Measurements from ENCODE around the gene MCRIP2. TPM values are rescaled to one million over a fixed set of nuclear protein-coding genes. Genes with fewer than 3 reads are reported as not detected.

Gene MCRIP2
- polyA plus RNA-seq, 12 donors: 6.6 to 35.0 (median 9.4) TPM; not detected in 1

DNA sequence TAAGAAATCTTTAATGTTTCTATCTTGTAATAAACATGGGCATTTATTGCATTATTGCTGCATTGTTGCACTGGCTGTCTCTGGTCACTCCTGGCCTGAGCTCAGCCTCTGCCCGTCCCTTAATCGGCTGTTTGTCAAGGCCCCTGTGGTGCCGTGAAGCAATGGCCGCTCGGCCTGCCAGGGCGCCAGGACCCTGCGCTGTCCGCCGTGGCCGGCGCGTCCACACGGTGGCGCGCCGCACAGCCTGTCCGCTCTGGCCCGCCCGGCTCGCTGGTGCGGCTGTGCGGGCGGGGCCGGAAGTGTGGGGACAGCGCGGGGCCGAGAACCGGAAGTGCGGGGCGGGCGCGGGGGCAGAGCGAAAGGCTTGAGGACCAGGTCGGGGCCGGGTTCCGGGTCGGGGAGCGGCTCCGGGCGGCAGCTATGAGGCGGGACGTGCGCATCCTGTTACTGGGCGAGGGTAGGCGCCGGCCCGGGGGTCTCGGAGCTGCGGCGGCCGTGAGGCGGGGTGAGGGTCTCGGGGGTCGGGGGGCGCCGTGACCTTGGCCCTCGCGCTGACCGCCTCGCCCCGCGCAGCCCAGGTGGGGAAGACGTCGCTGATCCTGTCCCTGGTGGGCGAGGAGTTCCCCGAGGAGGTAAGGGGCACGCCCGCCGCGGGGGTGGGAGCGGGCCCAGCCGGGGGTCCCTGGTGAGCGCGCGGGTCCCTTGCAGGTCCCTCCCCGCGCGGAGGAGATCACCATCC lies 26.3 kb downstream of the MCRIP2 start, which contains the start of gene RHOT2:
Gene RHOT2, plus strand, starts transcription at position 353 of the 739 bp plus-strand sequence. Its CDS starts 68 bp downstream, at position 421.
- peak; percentile 86 for DNase-seq

DNA sequence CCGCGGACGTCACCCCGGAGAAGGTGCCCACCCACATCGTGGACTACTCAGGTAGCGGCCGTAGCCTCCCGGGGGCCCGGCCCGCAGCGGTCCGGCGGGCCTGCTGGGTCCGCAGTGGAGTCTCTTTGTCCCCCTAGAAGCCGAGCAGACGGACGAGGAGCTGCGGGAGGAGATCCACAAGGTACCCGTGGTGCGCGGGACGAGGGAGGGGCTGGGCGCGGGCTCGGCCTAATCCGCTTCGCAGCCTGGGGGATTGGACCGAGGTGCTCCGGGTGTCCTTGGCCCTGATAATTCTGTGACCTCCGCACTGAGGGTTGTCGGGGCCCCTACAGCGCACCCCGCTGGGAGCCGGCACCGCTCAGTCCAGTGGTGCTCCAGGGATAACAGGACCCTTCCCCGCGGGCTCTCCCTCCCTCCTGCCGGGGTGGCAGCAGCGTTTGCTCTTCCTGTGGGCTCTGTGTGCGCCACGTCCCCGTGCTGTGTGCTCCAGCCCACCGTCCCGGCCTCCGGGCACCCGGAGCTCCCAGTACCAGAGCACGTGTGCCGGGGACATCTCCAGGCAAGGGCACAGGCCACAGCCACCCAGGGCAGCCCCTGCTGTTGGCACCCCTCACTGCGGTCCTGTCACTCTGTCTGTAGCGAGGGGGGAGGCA lies 27.0 kb downstream of the MCRIP2 start:
- no peak for DNase-seq

DNA sequence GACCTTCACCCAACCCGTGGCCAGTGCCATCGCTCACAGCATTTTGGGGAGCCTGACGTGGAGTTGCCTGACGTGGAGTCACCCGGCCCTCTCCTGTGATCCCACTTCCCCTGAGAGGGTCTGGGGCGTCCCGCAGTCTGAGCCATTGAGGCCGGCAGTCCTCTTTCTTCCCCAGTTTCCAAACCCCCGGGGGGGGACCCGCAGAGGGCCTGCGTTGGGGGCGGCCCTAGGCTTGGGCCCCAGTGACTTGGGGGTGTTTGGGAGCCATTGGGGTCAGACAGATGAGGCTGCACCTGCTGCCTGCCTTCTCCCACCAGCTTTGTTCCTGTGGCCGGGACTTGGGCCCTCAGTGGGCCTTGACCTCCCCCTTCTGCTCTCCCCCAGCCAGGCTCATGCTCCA lies 28.0 kb downstream of the MCRIP2 start:
- no peak for DNase-seq

DNA sequence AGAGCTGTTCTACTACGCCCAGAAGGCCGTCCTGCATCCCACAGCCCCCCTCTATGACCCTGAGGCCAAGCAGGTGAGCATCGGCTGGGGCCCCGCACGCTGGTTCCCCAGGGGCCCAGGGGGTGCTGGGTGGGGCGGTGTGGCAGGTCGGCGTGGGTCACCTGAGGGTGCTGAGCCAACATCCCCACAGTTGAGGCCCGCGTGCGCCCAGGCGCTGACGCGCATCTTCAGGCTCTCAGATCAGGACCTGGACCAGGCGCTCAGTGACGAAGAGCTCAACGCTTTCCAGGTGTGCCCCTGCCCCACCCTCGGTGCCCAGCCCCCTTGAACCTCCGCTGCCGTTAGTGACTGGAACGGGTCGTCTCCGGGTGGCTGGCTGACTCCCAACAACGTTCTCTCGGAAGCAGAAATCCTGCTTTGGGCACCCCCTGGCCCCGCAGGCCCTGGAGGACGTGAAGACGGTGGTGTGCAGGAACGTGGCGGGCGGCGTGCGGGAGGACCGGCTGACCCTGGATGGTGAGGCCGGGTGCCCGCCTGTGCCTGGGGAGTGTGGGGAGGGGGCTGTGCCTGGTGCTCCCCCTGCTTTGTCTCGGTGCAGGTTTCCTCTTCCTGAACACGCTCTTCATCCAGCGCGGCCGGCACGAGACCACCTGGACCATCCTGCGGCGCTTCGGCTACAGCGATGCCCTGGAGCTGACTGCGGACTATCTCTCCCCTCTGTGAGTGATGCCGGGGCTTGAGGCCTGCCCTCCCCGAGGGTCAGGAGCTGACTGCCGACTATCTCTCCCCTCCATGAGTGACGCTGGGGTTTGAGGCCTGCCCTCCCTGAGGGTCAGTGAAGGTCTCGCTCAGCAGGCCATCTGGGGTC lies 29.1 kb downstream of the MCRIP2 start:
- no peak for DNase-seq

DNA sequence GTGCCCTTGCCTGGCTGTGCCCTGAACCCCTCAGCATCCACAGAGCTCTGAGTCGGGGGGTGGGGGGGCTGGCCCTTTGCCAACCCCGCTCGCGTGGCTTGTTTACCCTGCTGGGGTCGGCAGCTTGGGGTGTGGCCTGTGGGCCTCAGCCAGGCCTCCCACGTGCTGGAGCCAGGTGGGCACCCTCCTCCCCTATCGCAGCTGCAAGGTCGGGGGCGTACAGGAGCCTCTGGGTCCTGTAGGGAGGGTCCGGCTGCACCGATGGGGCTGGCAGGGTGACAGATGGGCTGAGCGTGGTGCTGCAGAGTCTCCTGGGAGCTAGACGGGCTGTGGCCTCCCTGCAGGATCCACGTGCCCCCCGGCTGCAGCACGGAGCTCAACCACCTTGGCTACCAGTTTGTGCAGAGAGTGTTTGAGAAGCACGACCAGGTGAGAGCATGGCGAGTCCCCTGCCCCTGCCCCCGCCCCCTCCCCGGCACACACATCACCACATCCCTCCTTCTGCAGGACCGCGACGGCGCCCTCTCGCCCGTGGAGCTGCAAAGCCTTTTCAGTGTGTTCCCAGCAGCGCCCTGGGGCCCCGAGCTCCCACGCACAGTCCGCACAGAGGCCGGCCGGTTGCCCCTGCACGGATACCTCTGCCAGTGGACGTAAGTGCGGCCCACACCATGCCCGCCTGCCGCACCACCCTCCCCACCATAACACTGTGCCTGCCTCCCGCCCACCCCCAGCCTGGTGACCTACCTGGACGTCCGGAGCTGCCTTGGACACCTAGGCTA lies 29.9 kb downstream of the MCRIP2 start:
- no peak for DNase-seq

DNA sequence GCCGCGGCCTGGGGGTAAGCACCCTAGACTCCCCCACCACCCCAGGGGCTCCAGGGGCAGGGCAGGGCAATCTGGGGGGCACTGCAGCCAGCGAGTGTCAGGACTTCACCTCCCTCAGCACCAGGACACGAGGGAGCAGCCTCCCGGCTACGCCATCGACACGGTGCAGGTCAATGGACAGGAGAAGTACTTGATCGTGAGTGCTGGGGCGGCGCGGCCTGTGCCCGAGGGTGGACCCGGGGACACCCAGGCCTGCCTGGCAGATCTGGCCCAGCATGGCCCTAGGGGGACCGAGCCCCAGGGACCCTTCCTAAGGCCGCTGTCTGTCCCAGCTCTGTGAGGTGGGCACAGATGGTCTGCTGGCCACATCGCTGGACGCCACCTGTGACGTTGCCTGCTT lies 30.7 kb downstream of the MCRIP2 start:
- DNase-seq: no peak

DNA sequence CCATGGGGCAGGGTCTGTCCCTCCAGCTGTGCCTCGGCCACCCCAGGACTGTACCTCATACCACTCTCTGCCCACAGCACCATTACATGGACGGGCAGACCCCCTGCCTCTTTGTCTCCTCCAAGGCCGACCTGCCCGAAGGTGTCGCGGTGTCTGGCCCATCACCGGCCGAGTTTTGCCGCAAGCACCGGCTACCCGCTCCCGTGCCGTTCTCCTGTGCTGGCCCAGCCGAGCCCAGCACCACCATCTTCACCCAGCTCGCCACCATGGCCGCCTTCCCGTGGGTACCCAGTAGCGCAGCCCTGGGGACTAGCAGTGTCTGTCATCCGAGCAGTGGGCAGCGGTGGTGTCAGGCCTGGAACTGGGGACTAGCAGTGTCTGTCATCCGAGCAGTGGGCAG lies 31.2 kb downstream of the MCRIP2 start:
- no peak for DNase-seq

DNA sequence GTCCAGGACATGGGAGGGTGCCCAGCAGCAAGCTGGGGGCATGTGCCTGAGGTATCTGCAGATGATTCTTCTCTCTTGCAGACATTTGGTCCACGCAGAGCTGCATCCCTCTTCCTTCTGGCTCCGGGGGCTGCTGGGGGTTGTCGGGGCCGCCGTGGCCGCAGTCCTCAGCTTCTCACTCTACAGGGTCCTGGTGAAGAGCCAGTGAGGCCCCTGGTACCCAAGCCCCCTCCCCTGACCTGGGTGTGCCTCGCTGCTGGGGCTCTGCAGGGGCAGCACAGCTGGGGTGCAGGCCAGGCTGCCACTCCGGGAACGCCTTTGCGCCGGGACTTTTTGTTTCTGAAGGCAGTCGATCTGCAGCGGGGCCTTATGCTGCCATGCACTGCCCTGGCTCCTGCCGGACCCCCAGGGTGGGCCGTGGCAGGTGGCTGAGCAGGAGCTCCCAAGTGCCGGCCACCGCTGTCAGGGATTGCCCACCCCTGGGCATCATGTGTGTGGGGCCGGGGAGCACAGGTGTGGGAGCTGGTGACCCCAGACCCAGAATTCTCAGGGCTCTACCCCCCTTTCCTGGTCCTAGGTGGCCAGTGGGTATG lies 31.9 kb downstream of the MCRIP2 start:
- no peak for DNase-seq

DNA sequence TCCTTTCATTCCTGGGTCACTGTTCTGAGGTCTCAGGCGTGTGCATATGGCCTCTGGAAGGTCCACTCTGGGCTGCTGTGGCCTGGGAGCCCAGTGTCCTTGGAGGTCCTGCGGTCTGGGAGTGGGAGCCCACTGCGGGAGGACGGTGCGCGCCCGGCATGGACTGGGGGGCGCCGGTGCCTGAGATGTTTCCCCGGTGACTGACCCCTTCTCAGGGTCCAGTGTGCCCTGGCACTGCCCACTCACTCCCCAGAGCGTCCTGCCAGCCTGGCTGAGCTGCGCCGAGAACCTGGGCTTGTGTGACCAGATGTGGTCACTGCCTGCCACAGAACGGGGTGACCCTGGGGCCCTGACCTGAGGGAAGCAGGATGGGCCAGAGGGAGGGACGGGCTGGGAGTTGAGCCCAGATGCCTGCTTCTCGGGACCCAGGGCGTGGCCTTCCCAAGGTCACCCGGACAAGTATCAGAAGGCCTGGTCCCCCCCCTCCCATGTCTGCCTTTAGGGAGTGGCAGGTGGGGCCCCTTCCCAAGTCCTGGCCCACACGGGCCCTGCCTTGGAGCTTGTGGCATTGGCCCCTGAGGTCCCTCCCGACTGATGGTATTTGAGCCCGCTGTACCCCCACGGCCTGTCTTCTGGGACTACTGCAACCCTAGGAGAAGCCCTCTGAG lies 32.7 kb downstream of the MCRIP2 start:
- no peak for DNase-seq

DNA sequence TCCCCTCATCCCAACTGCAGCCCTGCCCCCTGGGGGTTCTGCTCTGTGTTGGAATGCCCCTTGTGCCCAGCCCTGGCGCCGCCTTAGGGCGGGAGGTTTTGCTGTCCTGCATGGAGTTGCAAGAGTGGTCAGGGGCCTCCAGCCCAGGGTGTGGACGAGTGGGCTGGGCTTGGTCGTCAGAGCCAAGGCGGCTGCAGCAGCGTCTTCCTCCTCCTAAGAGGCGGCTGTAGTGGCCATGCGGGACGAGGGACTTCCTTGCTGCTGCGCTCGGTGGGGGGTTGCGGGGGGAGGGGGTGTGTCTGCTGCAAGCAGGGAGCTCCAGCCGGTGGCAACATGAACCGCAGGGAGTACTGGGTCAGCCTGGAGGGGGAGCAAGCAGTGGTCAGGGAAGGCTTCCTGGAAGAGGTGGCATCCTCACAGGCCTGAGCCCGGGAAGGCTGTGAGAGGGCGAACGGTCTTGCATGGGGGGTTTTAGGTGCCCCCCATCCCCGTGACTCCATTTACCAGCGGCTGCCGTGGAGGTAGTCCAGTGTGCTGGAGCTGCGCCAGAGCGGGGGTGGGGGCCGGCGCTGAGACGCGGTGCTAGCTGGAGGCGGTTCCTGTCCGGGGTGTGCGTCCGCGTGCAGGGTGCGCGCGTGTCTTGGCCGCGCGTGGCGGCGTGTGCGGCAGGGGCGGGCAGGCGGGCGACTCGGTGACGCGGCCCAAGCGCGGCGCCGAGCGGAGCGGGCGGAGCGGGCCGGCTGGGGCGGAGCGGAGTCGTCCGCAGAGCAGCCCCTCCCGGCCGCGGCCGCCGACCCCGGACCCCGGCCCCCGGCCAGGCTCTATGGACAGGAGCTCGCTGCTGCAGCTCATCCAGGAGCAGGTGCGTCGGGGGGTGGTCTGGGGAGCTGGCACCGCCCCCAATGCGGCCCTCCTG lies 33.6 kb downstream of the MCRIP2 start, which contains the start of gene RHBDL1:
Gene RHBDL1, plus strand, starts transcription at position 704 of the 916 bp plus-strand sequence. Its CDS starts 120 bp downstream, at position 824.
- DNase-seq: no peak

DNA sequence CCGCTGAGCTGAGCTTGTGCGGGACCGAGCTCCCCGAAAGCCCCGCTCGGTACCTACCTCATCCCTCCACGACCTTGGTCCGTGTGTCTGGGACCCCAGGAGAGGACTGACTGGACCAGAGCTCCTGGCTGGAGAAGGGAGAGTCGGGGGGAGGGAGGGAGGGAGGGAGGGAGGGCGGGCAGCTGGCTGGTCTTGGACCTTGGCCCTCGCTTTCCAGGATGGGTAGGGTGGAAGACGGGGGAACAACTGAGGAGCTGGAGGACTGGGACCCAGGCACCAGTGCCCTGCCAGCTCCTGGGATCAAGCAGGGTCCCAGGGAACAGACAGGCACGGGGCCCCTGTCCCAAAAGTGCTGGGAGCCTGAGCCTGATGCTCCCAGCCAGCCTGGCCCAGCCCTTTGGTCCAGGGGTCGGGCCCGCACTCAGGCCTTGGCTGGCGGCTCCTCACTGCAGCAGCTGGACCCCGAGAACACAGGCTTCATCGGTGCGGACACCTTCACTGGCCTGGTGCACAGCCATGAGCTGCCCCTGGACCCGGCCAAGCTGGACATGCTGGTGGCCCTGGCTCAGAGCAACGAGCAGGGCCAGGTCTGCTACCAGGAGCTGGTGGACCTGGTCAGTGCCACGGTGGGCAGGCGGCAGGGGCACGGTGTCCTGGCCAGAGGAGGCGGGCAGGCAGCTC lies 34.4 kb downstream of the MCRIP2 start:
- no peak for DNase-seq

DNA sequence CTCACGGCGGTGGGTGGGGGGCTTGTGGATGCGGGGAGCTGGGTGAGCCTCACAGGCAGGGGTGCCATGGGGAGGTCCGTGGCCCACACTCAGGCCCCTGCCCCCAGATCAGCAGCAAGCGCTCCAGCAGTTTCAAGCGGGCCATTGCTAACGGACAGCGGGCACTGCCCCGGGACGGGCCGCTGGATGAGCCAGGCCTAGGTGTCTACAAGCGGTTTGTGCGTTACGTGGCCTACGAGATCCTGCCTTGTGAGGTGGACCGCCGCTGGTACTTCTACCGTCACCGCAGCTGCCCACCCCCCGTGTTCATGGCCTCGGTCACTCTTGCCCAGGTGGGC lies 34.9 kb downstream of the MCRIP2 start:
- no peak for DNase-seq

DNA sequence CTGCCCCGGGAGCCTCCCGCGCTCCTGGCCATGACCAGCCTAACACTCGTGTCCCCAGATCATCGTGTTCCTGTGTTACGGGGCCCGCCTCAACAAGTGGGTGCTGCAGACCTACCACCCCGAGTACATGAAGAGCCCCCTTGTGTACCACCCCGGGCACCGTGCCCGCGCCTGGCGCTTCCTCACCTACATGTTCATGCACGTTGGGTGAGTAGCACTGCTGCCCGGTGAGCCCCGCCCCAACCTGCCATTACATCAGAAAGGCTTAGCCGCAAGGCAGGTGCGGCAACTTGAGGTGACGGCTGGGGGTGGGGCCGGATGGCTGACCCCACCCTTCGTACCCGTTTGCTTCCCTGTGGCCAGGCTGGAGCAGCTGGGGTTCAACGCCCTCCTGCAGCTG lies 35.3 kb downstream of the MCRIP2 start:
- no peak for DNase-seq

DNA sequence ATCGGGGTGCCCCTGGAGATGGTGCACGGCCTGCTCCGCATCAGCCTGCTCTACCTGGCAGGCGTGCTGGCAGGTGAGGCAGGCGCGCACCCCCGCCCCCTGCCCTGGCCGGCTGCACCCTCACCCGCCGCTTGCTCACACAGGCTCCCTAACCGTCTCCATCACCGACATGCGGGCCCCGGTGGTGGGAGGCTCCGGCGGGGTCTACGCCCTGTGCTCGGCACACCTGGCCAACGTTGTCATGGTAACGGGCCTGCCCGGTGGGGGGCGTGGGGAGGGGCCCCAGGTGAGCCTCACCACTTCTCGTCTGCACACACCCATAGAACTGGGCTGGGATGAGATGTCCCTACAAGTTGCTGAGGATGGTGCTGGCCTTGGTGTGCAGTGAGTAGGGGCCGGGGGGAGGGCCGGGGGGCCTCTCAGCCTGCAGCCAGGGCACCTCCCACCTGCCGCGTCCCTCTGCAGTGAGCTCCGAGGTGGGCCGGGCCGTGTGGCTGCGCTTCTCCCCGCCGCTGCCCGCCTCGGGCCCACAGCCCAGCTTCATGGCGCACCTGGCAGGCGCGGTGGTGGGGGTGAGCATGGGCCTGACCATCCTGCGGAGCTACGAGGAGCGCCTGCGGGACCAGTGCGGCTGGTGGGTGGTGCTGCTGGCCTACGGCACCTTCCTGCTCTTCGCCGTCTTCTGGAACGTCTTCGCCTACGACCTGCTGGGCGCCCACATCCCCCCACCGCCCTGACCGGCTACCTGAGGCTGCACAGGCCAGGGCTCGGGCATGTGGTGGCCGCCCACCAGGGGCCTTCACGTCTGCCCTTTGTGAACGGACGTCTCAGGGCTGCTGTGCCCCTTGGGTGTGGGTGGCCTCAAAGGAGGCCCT lies 35.9 kb downstream of the MCRIP2 start:
- DNase-seq: no peak

DNA sequence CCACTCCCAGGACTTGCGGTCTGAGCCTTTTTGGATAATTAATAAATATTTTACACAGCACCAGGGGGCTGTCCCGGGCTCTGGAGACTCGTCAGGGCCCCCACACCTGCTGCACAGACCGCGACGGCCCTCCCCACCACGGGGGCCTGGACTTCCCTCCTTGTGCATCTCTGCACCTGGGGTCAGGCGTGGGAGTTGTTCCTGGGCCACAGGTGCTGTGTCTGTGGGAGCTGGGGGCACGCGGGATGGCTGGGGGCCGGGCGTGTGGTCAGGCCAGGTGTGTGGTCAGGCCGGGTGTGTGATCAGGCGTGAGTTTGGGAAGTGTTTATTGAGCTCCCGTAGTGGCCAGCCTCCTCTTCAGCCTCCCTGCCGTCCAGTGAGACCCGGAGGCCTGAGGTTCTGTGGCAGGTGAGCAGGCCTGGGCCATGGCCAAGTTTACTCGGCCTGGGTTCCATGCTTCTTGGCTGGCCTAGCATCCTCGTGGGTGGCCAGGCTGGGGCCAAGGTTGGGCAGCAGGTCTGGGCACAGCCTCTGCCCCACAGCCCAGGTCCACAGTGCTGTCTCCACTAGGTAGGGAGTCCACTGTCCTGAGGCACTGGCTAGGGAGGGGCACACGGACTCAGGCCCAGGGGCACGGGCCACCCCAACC lies 36.7 kb downstream of the MCRIP2 start:
- DNase-seq: no peak

DNA sequence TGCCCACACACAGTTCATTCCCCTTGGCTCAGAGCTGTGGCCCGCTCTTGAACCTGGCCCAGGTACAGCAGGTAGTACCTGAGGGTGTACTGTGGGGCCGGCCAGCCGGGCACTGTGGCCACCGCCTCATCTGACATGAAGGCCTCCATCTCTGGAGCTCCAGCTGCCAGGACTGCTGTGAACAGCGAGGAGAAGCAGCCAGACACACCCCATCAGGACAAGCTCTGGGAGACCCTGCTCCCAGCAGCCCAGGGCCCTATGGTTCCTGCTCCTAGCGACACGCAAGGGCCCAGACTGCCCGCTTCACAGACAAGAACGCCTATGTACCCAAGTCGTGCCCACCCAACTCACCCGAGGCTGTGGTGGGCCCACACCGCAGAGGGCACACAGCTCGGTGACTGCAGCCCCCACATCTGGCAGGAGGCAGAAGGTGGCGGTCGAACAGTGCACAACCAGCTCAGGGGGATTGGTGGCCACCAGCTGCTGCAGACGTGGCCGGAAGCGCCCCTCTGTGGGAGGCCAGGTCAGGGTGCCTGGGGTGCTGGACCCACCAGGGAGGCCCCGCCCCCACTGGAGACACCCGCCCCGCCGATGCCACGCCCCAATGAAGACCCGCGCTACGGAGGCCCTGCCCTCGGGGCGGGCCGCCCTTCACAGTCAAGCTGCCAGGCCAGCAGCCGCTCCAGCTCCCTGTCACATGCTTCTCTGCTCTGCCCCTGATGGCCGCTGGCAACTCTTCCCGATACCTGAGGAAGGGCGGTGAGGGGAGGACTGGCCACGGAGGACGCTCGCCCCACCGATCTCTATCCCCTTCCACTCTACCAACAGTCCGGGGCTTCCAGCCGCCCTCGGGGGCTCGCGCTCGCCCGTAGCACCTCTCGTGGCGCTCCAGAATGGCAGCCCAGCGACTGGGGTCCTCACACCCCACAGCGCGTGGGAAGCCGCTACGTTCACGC lies 37.5 kb downstream of the MCRIP2 start:
- peak; percentile 60 for DNase-seq
